Fibroblast of gingiva (primary cell): ENCODE data around the gene GPHN.
A peak's percentile ranks its signal among the peaks of the same experiment; 100 is the strongest.
"Not testable (repeated sequence)": the region's sequence is repeated elsewhere in the genome, so short reads cannot be mapped to it uniquely, and the experiment has no call there.

Experiments used
- DNase-seq: peaks from one replicate; pipeline ENCODE4 v3.0.0-alpha.2; 2011; ENCODE audit warnings: low read depth

The GPHN gene

GRCh38 chr14:66813636-66814035 lies 305.7 kb downstream of the GPHN start:
- no peak for DNase-seq

GRCh38 chr14:66815687-66816086 lies 307.7 kb downstream of the GPHN start:
- DNase-seq, result no peak

GRCh38 chr14:66824251-66824650 lies 316.3 kb downstream of the GPHN start:
- DNase-seq, result no peak

- DNase-seq, result no peak
Observed at GRCh38 chr14:66827182-66827581, 319.2 kb downstream of the GPHN start.

- DNase-seq, result no peak
Observed at GRCh38 chr14:66831173-66831572, 323.2 kb downstream of the GPHN start.

- DNase-seq, result no peak
Observed at GRCh38 chr14:66833816-66834215, 325.9 kb downstream of the GPHN start.

- not testable (repeated sequence) for DNase-seq
Observed at GRCh38 chr14:66837436-66837835, 329.5 kb downstream of the GPHN start.

GRCh38 chr14:66842911-66843512 lies 335.1 kb downstream of the GPHN start:
- no peak for DNase-seq

- DNase-seq, result no peak
Observed at GRCh38 chr14:66850258-66850888, 342.4 kb downstream of the GPHN start.

- DNase-seq, result no peak
Observed at GRCh38 chr14:66853311-66853710, 345.4 kb downstream of the GPHN start.

GRCh38 chr14:66857867-66858266 lies 349.9 kb downstream of the GPHN start:
- no peak for DNase-seq

GRCh38 chr14:66859063-66859671 lies 351.2 kb downstream of the GPHN start:
- no peak for DNase-seq

- DNase-seq, result no peak
Observed at GRCh38 chr14:66881596-66881995, 373.6 kb downstream of the GPHN start.

- no peak for DNase-seq
Observed at GRCh38 chr14:66884149-66884548, 376.2 kb downstream of the GPHN start.

- no peak for DNase-seq
Observed at GRCh38 chr14:66900719-66901118, 392.8 kb downstream of the GPHN start.

- peak; percentile 2 for DNase-seq
Observed at GRCh38 chr14:66910311-66910840, 402.4 kb downstream of the GPHN start.

GRCh38 chr14:66916421-66916820 lies 408.5 kb downstream of the GPHN start:
- no peak for DNase-seq

GRCh38 chr14:66918527-66918926 lies 410.6 kb downstream of the GPHN start:
- DNase-seq, result no peak

GRCh38 chr14:66920196-66920595 lies 412.2 kb downstream of the GPHN start:
- peak; percentile 10 for DNase-seq

GRCh38 chr14:66923251-66923650 lies 415.3 kb downstream of the GPHN start:
- no peak for DNase-seq

- no peak for DNase-seq
Observed at GRCh38 chr14:66939409-66939808, 431.5 kb downstream of the GPHN start.

- peak; percentile 40 for DNase-seq
Observed at GRCh38 chr14:66944872-66945271, 436.9 kb downstream of the GPHN start.

GRCh38 chr14:66955159-66955558 lies 447.2 kb downstream of the GPHN start:
- peak; percentile 45 for DNase-seq
